H1 (cell line): Measurements from ENCODE around the gene LMOD2. TPM values are rescaled to one million over a fixed set of nuclear protein-coding genes. Genes with fewer than 3 reads are reported as not detected.

Source experiments
- CTCF ChIA-PET: fragments of 300-600 bp; sonication (Branson Sonifier 250); formaldehyde crosslinking; loops from one replicate; lab custom pipeline; 2021; ENCODE audit not compliant: partially characterized antibody; lab: Charles Lee
- POLR2A ChIA-PET: fragments of 300-600 bp; sonication (Branson Sonifier 250); formaldehyde crosslinking; loops from one replicate; lab custom pipeline; 2021; ENCODE audit warnings: inconsistent platforms; ENCODE audit not compliant: partially characterized antibody; lab: Charles Lee
- DNase-seq, 2 experiments: peaks; one replicate each; pipeline versions ENCODE4 v3.0.0 to v3.0.0-alpha.2; 2010 to 2022; ENCODE audit warnings: low spot score in 2 of 2, low read depth in 1 of 2, mixed read lengths in 1 of 2
- FAIRE-seq: peaks from 2 replicates; lab custom pipeline; 2011; peaks lifted over from hg19 to GRCh38; lab: Jason Lieb, UNC
- H2AFZ ChIP-seq: 2 replicates; pipeline ENCODE4 v1.8.1; 2012; ENCODE audit warnings: low read length, inconsistent platforms
- H2AK5ac ChIP-seq: 2 replicates; pipeline ENCODE4 v1.6.1; 2013; ENCODE audit warnings: low read depth, low read length
- H2BK120ac ChIP-seq: replicated peaks from 2 replicates; pipeline ENCODE3; 2013; ENCODE audit warnings: low read depth, low read length, inconsistent platforms
- H2BK12ac ChIP-seq: 2 replicates; pipeline ENCODE4 v1.6.1; 2013; ENCODE audit warnings: low read depth, low read length
- H2BK15ac ChIP-seq: 2 replicates; pipeline ENCODE4 v1.6.1; 2013; ENCODE audit warnings: low read length
- H2BK20ac ChIP-seq: 2 replicates; pipeline ENCODE4 v1.6.1; 2013; ENCODE audit warnings: low read length
- H2BK5ac ChIP-seq: 2 replicates; pipeline ENCODE4 v1.6.1; 2013; ENCODE audit warnings: low read depth, low read length
- H3K14ac ChIP-seq: 2 replicates; pipeline ENCODE4 v1.6.1; 2013; ENCODE audit warnings: inconsistent platforms; ENCODE audit not compliant: insufficient read length
- H3K18ac ChIP-seq: 2 replicates; pipeline ENCODE4 v1.6.1; 2013; ENCODE audit warnings: low read length; ENCODE audit errors: extremely low read depth
- H3K23ac ChIP-seq: 2 replicates; pipeline ENCODE4 v1.6.1; 2013; ENCODE audit warnings: inconsistent platforms; ENCODE audit not compliant: insufficient read length
- H3K23me2 ChIP-seq: 2 replicates; pipeline ENCODE4 v1.6.1; 2013; ENCODE audit warnings: low read depth, low read length
- H3K27ac ChIP-seq: 2 replicates; pipeline ENCODE4 v1.6.1; 2011; ENCODE audit warnings: low read depth, low read length, inconsistent platforms
- H3K27me3 ChIP-seq, 4 experiments: replicated peaks in 1 of 4; 1 replicate in 1 of 4; 2 replicates in 3 of 4; pipeline versions ENCODE4 v1.6.1 to v1.8.1; 2011 to 2013; ENCODE audit warnings: low read length in 3 of 4, mild to moderate bottlenecking in 3 of 4, inconsistent platforms in 2 of 4, mixed read lengths in 2 of 4, moderate library complexity in 1 of 4; ENCODE audit not compliant: control insufficient read depth in 3 of 4, insufficient read depth in 3 of 4; ENCODE audit errors: extremely low read depth in 1 of 4
- H3K36me3 ChIP-seq, 4 experiments: 2 replicates each; pipeline versions ENCODE4 v1.6.1 to v1.8.1; 2011 to 2013; ENCODE audit warnings: mild to moderate bottlenecking in 4 of 4, low read length in 3 of 4, moderate library complexity in 2 of 4, control low read depth in 1 of 4, inconsistent platforms in 1 of 4; ENCODE audit not compliant: insufficient read depth in 4 of 4, control insufficient read depth in 2 of 4
- H3K4ac ChIP-seq: replicated peaks from 2 replicates; pipeline ENCODE3; 2013; ENCODE audit warnings: low read length, low read depth, mixed read lengths, inconsistent platforms; ENCODE audit not compliant: insufficient read length
- H3K4me1 ChIP-seq, 4 experiments: replicated peaks in 1 of 4; 1 replicate in 1 of 4; 2 replicates in 3 of 4; pipeline versions ENCODE4 v1.6.1 to v1.8.1; 2011 to 2013; ENCODE audit warnings: low read length in 3 of 4, inconsistent platforms in 2 of 4, mixed read lengths in 1 of 4; ENCODE audit not compliant: insufficient read depth in 4 of 4, control insufficient read depth in 3 of 4
- H3K4me2 ChIP-seq, 2 experiments: 2 replicates each; pipeline versions ENCODE4 v1.6.1 to v1.8.1; 2011 to 2013; ENCODE audit warnings: low read depth in 2 of 2, low read length in 2 of 2, control low read depth in 1 of 2, inconsistent platforms in 1 of 2, mild to moderate bottlenecking in 1 of 2; ENCODE audit not compliant: insufficient read depth in 1 of 2
- H3K4me3 ChIP-seq, 4 experiments: fragments of 200-600, 300-600 bp in 1 of 4; sonication (generic), shearing (Covaris generic), sonication (Bioruptor Twin) in 1 of 4; 2 replicates each; pipeline versions ENCODE4 v1.5.1 to v1.8.1; 2011 to 2016; ENCODE audit warnings: low read length in 4 of 4, low read depth in 3 of 4, control low read depth in 2 of 4, inconsistent platforms in 2 of 4, mild to moderate bottlenecking in 2 of 4, mixed read lengths in 1 of 4, moderate library complexity in 1 of 4; ENCODE audit not compliant: insufficient read depth in 2 of 4; ENCODE audit errors: extremely low read depth in 1 of 4
- H3K56ac ChIP-seq: replicated peaks from 2 replicates; pipeline ENCODE3; 2013; ENCODE audit warnings: low read depth, mild to moderate bottlenecking, mixed read lengths, low read length, inconsistent platforms; ENCODE audit not compliant: insufficient read length
- H3K79me1 ChIP-seq: 2 replicates; pipeline ENCODE4 v1.6.1; 2013; ENCODE audit warnings: low read depth, low read length, control low read depth
- H3K79me2 ChIP-seq, 2 experiments: 2 replicates each; pipeline versions ENCODE4 v1.6.1 to v1.8.1; 2012 to 2013; ENCODE audit warnings: low read length in 2 of 2, mild to moderate bottlenecking in 2 of 2, inconsistent platforms in 1 of 2; ENCODE audit not compliant: insufficient read depth in 2 of 2, control insufficient read depth in 1 of 2
- H3K9ac ChIP-seq, 4 experiments: replicated peaks in 1 of 4; 1 replicate in 1 of 4; 2 replicates in 3 of 4; pipeline versions ENCODE4 v1.6.1 to v1.8.1; 2011 to 2013; ENCODE audit warnings: low read depth in 3 of 4, low read length in 3 of 4, control low read depth in 2 of 4, mild to moderate bottlenecking in 2 of 4, moderate library complexity in 2 of 4, inconsistent platforms in 1 of 4; ENCODE audit errors: extremely low read depth in 1 of 4
- H3K9me3 ChIP-seq, 2 experiments: 2 replicates each; pipeline versions ENCODE4 v1.6.1 to v1.8.1; 2012 to 2013; ENCODE audit warnings: mild to moderate bottlenecking in 2 of 2, moderate library complexity in 2 of 2, control low read depth in 1 of 2, inconsistent platforms in 1 of 2, low read depth in 1 of 2, low read length in 1 of 2, mixed read lengths in 1 of 2; ENCODE audit not compliant: insufficient read depth in 2 of 2
- H4K20me1 ChIP-seq, 2 experiments: replicated peaks in 1 of 2; 2 replicates each; pipeline versions ENCODE3 to v1.8.1; 2011 to 2013; ENCODE audit warnings: inconsistent platforms in 2 of 2, low read length in 2 of 2, mild to moderate bottlenecking in 1 of 2; ENCODE audit not compliant: insufficient read depth in 2 of 2, control insufficient read depth in 1 of 2
- H4K5ac ChIP-seq: 2 replicates; pipeline ENCODE4 v1.6.1; 2013; ENCODE audit warnings: low read length, low read depth, mixed read lengths, inconsistent platforms; ENCODE audit not compliant: insufficient read length
- H4K8ac ChIP-seq: 2 replicates; pipeline ENCODE4 v1.8.0; 2013; ENCODE audit warnings: mild to moderate bottlenecking, moderate library complexity, low read length, inconsistent platforms; ENCODE audit not compliant: insufficient read depth; ENCODE audit errors: extremely low read depth
- H4K91ac ChIP-seq: replicated peaks from 2 replicates; pipeline ENCODE3; 2013; ENCODE audit warnings: low read length, mixed read lengths, inconsistent platforms; ENCODE audit not compliant: insufficient read length
- EZH2 ChIP-seq: fragments of 200-600 bp; sonication (generic); IDR thresholded peaks from 2 replicates; pipeline ENCODE4 v1.7.1; 2012; ENCODE audit warnings: low read depth, mild to moderate bottlenecking, moderate library complexity, low read length, inconsistent platforms; ENCODE audit not compliant: severe bottlenecking
- NANOG ChIP-seq: IDR thresholded peaks from 2 replicates; pipeline ENCODE4 v1.6.1; 2011; ENCODE audit warnings: low read length, low read depth, mild to moderate bottlenecking, inconsistent platforms; ENCODE audit not compliant: insufficient read depth, poor library complexity, severe bottlenecking
- POU5F1 ChIP-seq: IDR thresholded peaks from 2 replicates; pipeline ENCODE4 v1.6.1; 2011; ENCODE audit warnings: low read depth, mild to moderate bottlenecking, low read length, moderate library complexity
- SAP30 ChIP-seq: fragments of 300-600 bp; sonication (generic); IDR thresholded peaks from 2 replicates; pipeline ENCODE4 v1.7.1; 2012; ENCODE audit warnings: low read length, moderate library complexity, mild to moderate bottlenecking, inconsistent platforms; ENCODE audit not compliant: insufficient read depth, insufficient replicate concordance
- SP4 ChIP-seq: IDR thresholded peaks from 2 replicates; pipeline ENCODE4 v1.6.1; 2012; ENCODE audit warnings: low read length, inconsistent platforms
- TAF7 ChIP-seq: optimal IDR thresholded peaks from 2 replicates; pipeline ENCODE3; 2011; ENCODE audit warnings: low read depth, mild to moderate bottlenecking, inconsistent platforms, low read length, moderate library complexity, borderline replicate concordance
- YY1 ChIP-seq: IDR thresholded peaks from 2 replicates; pipeline ENCODE4 v1.6.1; 2011; ENCODE audit warnings: low read depth, mild to moderate bottlenecking, low read length
- WGBS, 2 experiments: shearing (Covaris generic) in 1 of 2; methylation state at CpG; one replicate each; pipeline versions ENCODE4 v1.1.6 to v1.1.7; 2013 to 2015; ENCODE audit warnings: low lambda C conversion rate in 2 of 2, mixed read lengths in 2 of 2, inconsistent platforms in 1 of 2, low coverage in 1 of 2, missing lambda C conversion rate in 1 of 2; ENCODE audit not compliant: insufficient replicate concordance in 2 of 2, insufficient coverage in 1 of 2, insufficient read length in 1 of 2; ENCODE audit errors: extremely low coverage in 1 of 2, missing lambda C conversion rate in 1 of 2; 5-methylcytosine and 5-hydroxymethylcytosine counted together
- polyA plus RNA-seq, 7 experiments: library from polyadenylated mRNA; depleted of rRNA in 3 of 7; stranded (reverse) in 5 of 7; unstranded in 2 of 7; fragments of >200 nt in 5 of 7; fragments of 200-250 nt in 2 of 7; gene quantifications; 1 replicate in 5 of 7; 2 replicates in 1 of 7; 4 replicates in 1 of 7; pipeline versions ENCODE4 v1.2.1 to v1.2.3, GENCODE V29; 2011 to 2013; ENCODE audit warnings: missing spikeins in 2 of 7, mixed read lengths in 2 of 7
- total RNA-seq: library from RNA; stranded (reverse); fragmentation: NEBNext Ultra II Directional; extraction: Animal tissue kit (Norgen Biotek cat#: 25700); gene quantifications from 2 replicates; pipeline ENCODE4 v1.2.1, GENCODE V29; 2021
- TF ChIP-seq, protein P1 (sequence below): IDR thresholded peaks from 2 replicates; pipeline ENCODE4 v1.6.1; 2012; ENCODE audit warnings: low read length, inconsistent platforms

Gene LMOD2
- total and polyA plus RNA-seq, 2 of the 8 experiments (the other 6 are each of a cell fraction or from before 2014, with no cell fraction given): 0.03 to 0.22 TPM

DNA sequence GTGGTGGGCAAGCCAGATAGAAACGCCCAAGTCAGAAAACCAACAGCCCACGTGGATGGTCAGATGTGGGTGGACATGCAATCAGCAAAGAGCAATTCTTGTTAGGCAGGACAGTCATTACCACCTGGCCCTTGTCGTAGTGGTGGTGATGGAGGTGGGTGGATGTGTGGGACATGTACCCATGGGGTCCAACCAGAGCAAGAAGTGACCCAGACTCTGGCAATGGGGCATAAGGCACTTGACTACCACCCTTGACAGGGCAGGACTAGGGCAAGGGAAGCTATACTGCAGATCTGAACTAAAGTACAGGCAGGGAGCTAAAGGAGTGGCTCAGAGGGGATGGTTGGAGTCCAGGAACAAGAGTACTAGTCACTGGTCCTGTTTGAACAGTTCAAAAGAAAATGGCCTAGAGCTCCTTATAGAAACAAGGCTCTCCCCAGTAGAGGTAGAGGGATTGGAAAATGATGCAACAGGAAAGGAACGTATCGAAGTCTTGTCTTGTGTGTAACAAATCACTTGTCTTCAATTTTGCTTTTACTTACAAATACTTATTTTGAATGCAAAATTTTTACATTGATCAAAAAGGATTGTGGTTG, 17.6 kb downstream of the LMOD2 start:
- H2BK20ac ChIP-seq: no peak overlapping the region
- H3K23ac ChIP-seq: no peak overlapping the region
- H3K4me1 ChIP-seq: 0 out of 7 replicates have a peak, but pooled peaks cover 0 to 3% (median 0%) of the 10 kb centered on the region in 4 experiments
- no peak overlapping the region for H4K8ac ChIP-seq
- H3K9me3 ChIP-seq: no peaks in the 10 kb centered on the region
- no peaks in the 10 kb centered on the region for H3K23me2 ChIP-seq
- 88% methylated on average over 5 of the region's 5 CpGs; no CpG with 5 or more reads in 1 of the 2 experiments for WGBS, 2 experiments
- no peak overlapping the region for H3K56ac ChIP-seq
- no peaks in the 10 kb centered on the region for H4K20me1 ChIP-seq
- TF ChIP-seq POU5F1 (no peak), NANOG (no peak), SAP30 (no peak), EZH2 (no peak), SP4 (no peak), TAF7 (no peak), YY1 (no peak)
- TF ChIP-seq, protein P1, sequence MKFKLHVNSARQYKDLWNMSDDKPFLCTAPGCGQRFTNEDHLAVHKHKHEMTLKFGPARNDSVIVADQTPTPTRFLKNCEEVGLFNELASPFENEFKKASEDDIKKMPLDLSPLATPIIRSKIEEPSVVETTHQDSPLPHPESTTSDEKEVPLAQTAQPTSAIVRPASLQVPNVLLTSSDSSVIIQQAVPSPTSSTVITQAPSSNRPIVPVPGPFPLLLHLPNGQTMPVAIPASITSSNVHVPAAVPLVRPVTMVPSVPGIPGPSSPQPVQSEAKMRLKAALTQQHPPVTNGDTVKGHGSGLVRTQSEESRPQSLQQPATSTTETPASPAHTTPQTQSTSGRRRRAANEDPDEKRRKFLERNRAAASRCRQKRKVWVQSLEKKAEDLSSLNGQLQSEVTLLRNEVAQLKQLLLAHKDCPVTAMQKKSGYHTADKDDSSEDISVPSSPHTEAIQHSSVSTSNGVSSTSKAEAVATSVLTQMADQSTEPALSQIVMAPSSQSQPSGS: no peak
- H2BK120ac ChIP-seq: no peak overlapping the region
- DNase-seq: no peak
- H2BK12ac ChIP-seq: no peak overlapping the region
- H3K18ac ChIP-seq: no peak overlapping the region
- no peak overlapping the region for H3K14ac ChIP-seq
- H3K36me3 ChIP-seq: no peaks in the 10 kb centered on the region; a peak in 1 of 8 replicates
- no peak for FAIRE-seq
- no peak overlapping the region for H2BK15ac ChIP-seq
- POLR2A ChIA-PET: no interaction called here
- H2AK5ac ChIP-seq: no peak overlapping the region
- no peak overlapping the region for H3K9ac ChIP-seq
- no peak overlapping the region for H3K4me3 ChIP-seq
- no peaks in the 10 kb centered on the region for H3K79me1 ChIP-seq
- H3K27ac ChIP-seq: no peak overlapping the region
- no peak overlapping the region for H3K4ac ChIP-seq
- no peaks in the 10 kb centered on the region for H3K79me2 ChIP-seq
- CTCF ChIA-PET: interaction anchor here (0.7 to 1.9 kb wide), 5 partner anchors 9 to 192 kb away, joined by 3 to 5 read pairs (median 4); no protein-coding TSS in a partner anchor
- no peak overlapping the region for H4K5ac ChIP-seq
- no peak overlapping the region for H4K91ac ChIP-seq
- H3K27me3 ChIP-seq: no peaks in the 10 kb centered on the region
- no peak overlapping the region for H3K4me2 ChIP-seq
- no peak overlapping the region for H2BK5ac ChIP-seq
- no peak overlapping the region for H2AFZ ChIP-seq
